Measurements from ENCODE around the gene GDF11. TPM values are rescaled to one million over a fixed set of nuclear protein-coding genes. Genes with fewer than 3 reads are reported as not detected.

The GDF11 gene
- total and polyA plus RNA-seq, 2 of the 4 experiments (the other 2 are of a cell fraction), result 2.7 to 12.9 TPM

GRCh38 chr12:55797550-55797949 is 54.6 kb downstream of the GDF11 start:
- TF ChIP-seq POLR2A (IDR thresholded peaks at IDR 0.05; ENCODE audit: low read depth, low read length) (no peak), MXI1 (IDR thresholded peaks at IDR 0.05; ENCODE audit: borderline replicate concordance, low read depth, low read length) (no peak), CEBPB (IDR thresholded peaks at IDR 0.05; ENCODE audit: low read depth, low read length) (no peak), FOS (IDR thresholded peaks at IDR 0.05; ENCODE audit: low read depth, low read length) (no peak), ELK1 (IDR thresholded peaks at IDR 0.05; ENCODE audit: borderline replicate concordance, low read depth, low read length) (no peak), USF2 (IDR thresholded peaks at IDR 0.05; ENCODE audit: low read depth, low read length) (no peak), BHLHE40 (IDR thresholded peaks at IDR 0.05; ENCODE audit: low read depth, low read length) (no peak), CHD1 (IDR thresholded peaks at IDR 0.05; ENCODE audit: low read depth, low read length) (no peak), SMC3 (IDR thresholded peaks at IDR 0.05; ENCODE audit: low read depth, low read length) (no peak), MAFK (IDR thresholded peaks at IDR 0.05; ENCODE audit: low read depth, low read length) (no peak), MAZ (IDR thresholded peaks at IDR 0.05; ENCODE audit: borderline replicate concordance, low read depth, low read length) (no peak), RCOR1 (IDR thresholded peaks at IDR 0.05; ENCODE audit: insufficient replicate concordance, low read length) (no peak), CTCF (conservative IDR thresholded peaks at IDR 0.05; ENCODE audit: low read depth, low read length) (no peak)
- H4K91ac ChIP-seq (ENCODE audit: insufficient read depth, low read depth, low read length), result no peak overlapping the region
- ATAC-seq (ENCODE audit: low read depth) (peak; percentile 40; the same call in 1 of the 2 replicates), DNase-seq (peak; percentile 6)
- CTCF ChIA-PET, result interaction anchor here (0.5 to 2.8 kb wide), 5 partner anchors 9 to 59 kb away, joined by 3 to 7 read pairs (median 3); partner anchors contain the start of genes ORMDL2 and SARNP
- WGBS, 2 experiments (ENCODE audit: extremely low coverage in 2 of 2, insufficient read length in 1 of 2), result 83 to 100% methylated on average over 1 to 2 of the region's 4 CpGs
- H4K8ac ChIP-seq (ENCODE audit: low read depth in 2 of 2, low read length in 2 of 2), result no peak overlapping the region
- H3K56ac ChIP-seq (ENCODE audit: extremely low read depth, insufficient read depth, low read length), result no peak overlapping the region
- H2AK9ac ChIP-seq (replicated peaks; ENCODE audit: low read depth, low read length, poor library complexity), result no peak overlapping the region
- no peak overlapping the region for H3K27ac ChIP-seq (ENCODE audit: insufficient read depth, low read length)
- no peak overlapping the region for H4K5ac ChIP-seq (ENCODE audit: low read depth, low read length)
- intact Hi-C loops (cut with micrococcal nuclease) (loop anchor here (1.0 kb wide), 1 partner anchor 59 kb away; no protein-coding TSS in a partner anchor), in situ Hi-C loops (cut with MboI; ENCODE audit: low sequenced_read_pairs) (no loop called here), dilution Hi-C loops (cut with HindIII; ENCODE audit: low sequenced_read_pairs, unreplicated experiment) (no loop called here)
- no peak overlapping the region for H3K4me3 ChIP-seq (ENCODE audit: insufficient read depth, low read depth, low read length)
- no TSS peak for BruUV-seq (replicated peaks)
- H4K20me1 ChIP-seq (ENCODE audit: insufficient read depth, low read length), result peaks cover 8% of the 10 kb centered on the region
- H2AK5ac ChIP-seq (ENCODE audit: low read depth, low read length), result no peak overlapping the region
- no peak overlapping the region for H3K14ac ChIP-seq (replicated peaks; ENCODE audit: low read depth, low read length)
- no peak overlapping the region for H2BK20ac ChIP-seq (ENCODE audit: low read depth, low read length)
- no peak overlapping the region for H3K4me2 ChIP-seq (ENCODE audit: low read depth, low read length)
- no peaks in the 10 kb centered on the region for H3K27me3 ChIP-seq (ENCODE audit: control insufficient read depth, insufficient read depth, low read length)
- no peaks in the 10 kb centered on the region for H3K9me1 ChIP-seq (ENCODE audit: insufficient read depth, low read length)
- H3K9ac ChIP-seq (ENCODE audit: low read depth, low read length), result no peak overlapping the region
- H2BK15ac ChIP-seq (ENCODE audit: low read depth, low read length), result no peak overlapping the region
- POLR2A ChIA-PET (ENCODE audit: unreplicated experiment), result no interaction called here
- H3K4ac ChIP-seq (ENCODE audit: low read depth, low read length), result no peak overlapping the region
- no peak overlapping the region for H3K23ac ChIP-seq (ENCODE audit: low read depth, low read length)
- no peak overlapping the region for H3K18ac ChIP-seq (ENCODE audit: low read depth, low read length)
- no peak overlapping the region for H2BK120ac ChIP-seq (ENCODE audit: low read depth, low read length)
- H2AFZ ChIP-seq (replicated peaks; ENCODE audit: low read length, poor library complexity), result no peak overlapping the region
- peaks cover 32 to 35% of the 10 kb centered on the region in 2 experiments for H3K79me1 ChIP-seq (ENCODE audit: low read depth in 1 of 2, low read length in 2 of 2)
- H3K9me3 ChIP-seq (ENCODE audit: control insufficient read depth, insufficient read depth, low read length), result no peaks in the 10 kb centered on the region
- peaks cover 33% of the 10 kb centered on the region for H3K36me3 ChIP-seq (ENCODE audit: control insufficient read depth, insufficient read depth, low read length)
- H2BK5ac ChIP-seq (ENCODE audit: low read depth, low read length, poor library complexity, severe bottlenecking), result no peak overlapping the region
- no peaks in the 10 kb centered on the region; the same call in 1 of the 2 replicates for H3K4me1 ChIP-seq (ENCODE audit: control insufficient read depth, insufficient read depth, low read length)

Measured in IMR-90 (cell line).